PFSK-1 (cell line): ENCODE data around the gene SEMA4D.

Experiments
- FOXP2 ChIP-seq: optimal IDR thresholded peaks from 2 replicates; pipeline ENCODE3; 2011; ENCODE audit warnings: borderline replicate concordance, control low read depth, inconsistent platforms; ENCODE audit not compliant: insufficient read depth; ENCODE audit errors: extremely low read length, extremely low read depth
- POLR2AphosphoS5 ChIP-seq: IDR thresholded peaks from 2 replicates; pipeline ENCODE4 v1.6.1; 2012; ENCODE audit warnings: low read depth, mild to moderate bottlenecking, control low read depth, low read length, moderate library complexity
- SIN3A ChIP-seq: IDR thresholded peaks from 2 replicates; pipeline ENCODE4 v1.6.1; 2012; ENCODE audit warnings: mild to moderate bottlenecking, low read length, moderate library complexity, borderline replicate concordance; ENCODE audit not compliant: insufficient read depth
- TAF1 ChIP-seq: IDR thresholded peaks from 2 replicates; pipeline ENCODE4 v1.6.1; 2012; ENCODE audit warnings: low read length, control low read depth, borderline replicate concordance; ENCODE audit not compliant: insufficient read depth
- TF ChIP-seq, protein P1 (sequence below), 2 experiments: IDR thresholded peaks; 2 replicates each; pipeline versions ENCODE4 v1.6.1 to v1.8.0; 2011 to 2012; ENCODE audit warnings: low read depth in 2 of 2, low read length in 2 of 2, control low read depth in 1 of 2, inconsistent platforms in 1 of 2, mild to moderate bottlenecking in 1 of 2, moderate library complexity in 1 of 2; ENCODE audit not compliant: insufficient read depth in 1 of 2

SEMA4D gene

DNA sequence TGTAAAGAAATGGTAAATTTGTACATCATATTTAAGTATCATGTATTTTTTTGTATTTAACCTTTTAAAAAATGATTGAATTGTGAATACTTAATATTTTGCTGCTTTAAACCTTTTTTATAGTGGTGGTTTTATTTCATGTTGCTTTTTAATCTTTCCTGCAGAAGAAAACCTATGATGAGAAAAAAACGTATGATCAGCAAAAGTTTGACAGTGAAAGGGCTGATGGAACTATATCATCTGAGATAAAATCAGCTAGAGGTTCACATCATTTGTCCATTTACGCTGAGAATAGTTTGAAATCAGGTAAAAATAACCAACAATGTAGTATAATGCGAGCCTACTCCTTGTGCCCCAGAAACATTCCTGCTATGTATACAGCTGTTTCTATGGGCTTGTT is 172.2 kb downstream of the SEMA4D start:
- TF ChIP-seq, protein P1, sequence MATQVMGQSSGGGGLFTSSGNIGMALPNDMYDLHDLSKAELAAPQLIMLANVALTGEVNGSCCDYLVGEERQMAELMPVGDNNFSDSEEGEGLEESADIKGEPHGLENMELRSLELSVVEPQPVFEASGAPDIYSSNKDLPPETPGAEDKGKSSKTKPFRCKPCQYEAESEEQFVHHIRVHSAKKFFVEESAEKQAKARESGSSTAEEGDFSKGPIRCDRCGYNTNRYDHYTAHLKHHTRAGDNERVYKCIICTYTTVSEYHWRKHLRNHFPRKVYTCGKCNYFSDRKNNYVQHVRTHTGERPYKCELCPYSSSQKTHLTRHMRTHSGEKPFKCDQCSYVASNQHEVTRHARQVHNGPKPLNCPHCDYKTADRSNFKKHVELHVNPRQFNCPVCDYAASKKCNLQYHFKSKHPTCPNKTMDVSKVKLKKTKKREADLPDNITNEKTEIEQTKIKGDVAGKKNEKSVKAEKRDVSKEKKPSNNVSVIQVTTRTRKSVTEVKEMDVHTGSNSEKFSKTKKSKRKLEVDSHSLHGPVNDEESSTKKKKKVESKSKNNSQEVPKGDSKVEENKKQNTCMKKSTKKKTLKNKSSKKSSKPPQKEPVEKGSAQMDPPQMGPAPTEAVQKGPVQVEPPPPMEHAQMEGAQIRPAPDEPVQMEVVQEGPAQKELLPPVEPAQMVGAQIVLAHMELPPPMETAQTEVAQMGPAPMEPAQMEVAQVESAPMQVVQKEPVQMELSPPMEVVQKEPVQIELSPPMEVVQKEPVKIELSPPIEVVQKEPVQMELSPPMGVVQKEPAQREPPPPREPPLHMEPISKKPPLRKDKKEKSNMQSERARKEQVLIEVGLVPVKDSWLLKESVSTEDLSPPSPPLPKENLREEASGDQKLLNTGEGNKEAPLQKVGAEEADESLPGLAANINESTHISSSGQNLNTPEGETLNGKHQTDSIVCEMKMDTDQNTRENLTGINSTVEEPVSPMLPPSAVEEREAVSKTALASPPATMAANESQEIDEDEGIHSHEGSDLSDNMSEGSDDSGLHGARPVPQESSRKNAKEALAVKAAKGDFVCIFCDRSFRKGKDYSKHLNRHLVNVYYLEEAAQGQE (IDR thresholded peaks at IDR 0.05; ENCODE audit: insufficient read depth in 1 of 2, low read depth in 2 of 2, low read length in 2 of 2): no peak
- no peak for TF ChIP-seq SIN3A
- no peak for TF ChIP-seq FOXP2
- TF ChIP-seq TAF1: no peak
- TF ChIP-seq POLR2AphosphoS5: no peak

DNA sequence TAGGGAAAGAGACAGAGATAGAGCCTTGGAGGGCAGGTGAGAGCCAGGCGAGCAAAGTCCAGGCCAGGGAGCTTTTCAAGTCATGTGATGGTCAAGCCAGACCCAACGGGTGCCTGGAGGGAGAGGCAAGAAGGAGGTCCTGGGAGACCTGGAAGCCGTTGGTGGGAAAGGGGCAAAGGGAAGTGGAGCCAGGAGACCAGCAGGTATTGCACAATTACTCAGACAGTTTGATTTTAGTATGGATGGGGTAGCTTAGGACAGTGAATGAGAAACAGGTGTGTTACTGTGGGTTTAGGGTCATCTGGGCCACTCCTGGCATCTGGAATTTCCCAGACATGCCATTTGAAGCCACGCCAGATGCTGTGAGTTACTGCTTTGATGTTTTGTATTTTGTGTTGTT is 174.5 kb downstream of the SEMA4D start:
- TF ChIP-seq FOXP2 (no peak), POLR2AphosphoS5 (no peak), SIN3A (no peak), TAF1 (no peak)
- TF ChIP-seq, protein P1 (IDR thresholded peaks at IDR 0.05; ENCODE audit: insufficient read depth in 1 of 2, low read depth in 2 of 2, low read length in 2 of 2): no peak

DNA sequence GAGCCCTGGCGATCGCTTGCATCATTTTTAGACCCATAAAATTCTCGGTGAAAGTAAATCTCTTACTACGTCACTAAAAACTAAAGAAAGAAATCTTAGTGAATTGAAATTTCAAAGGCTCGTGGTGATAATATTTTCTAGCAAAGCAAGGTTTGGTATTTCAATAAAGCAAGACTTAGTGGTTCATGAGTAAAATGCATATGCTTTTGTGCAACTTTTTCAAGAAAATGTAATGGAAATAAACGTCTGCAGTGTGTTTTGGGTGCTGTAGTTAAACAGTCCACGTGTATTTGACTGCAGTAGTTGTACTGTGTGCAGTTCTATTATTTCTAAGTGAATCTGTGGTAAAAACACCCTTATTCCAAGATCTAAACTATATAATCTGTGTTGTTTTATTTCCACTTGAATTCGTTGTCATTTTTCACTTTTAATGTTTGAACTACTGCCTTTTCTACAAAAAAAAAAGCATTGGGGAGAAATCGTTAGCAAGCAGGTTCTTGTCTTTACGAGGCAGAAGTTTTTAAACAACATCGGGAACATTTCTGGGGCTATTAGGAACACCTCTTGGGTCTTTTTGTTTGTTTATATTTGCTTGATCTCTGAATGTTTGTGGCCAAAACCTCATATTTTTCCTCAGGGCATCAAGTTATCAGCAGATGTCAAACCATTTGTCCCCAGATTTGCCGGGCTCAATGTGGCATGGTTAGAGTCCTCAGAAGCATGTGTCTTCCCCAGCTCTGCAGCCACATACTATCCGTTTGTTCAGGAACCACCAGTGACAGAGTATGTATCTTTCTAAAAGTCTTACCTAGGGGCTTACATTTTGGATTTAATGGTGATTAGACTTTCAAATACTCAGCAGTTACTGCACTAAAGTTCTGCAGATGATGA is 178.7 kb downstream of the SEMA4D start:
- TF ChIP-seq FOXP2 (no peak), TAF1 (no peak), POLR2AphosphoS5 (no peak), SIN3A (no peak)
- TF ChIP-seq, protein P1 (IDR thresholded peaks at IDR 0.05; ENCODE audit: insufficient read depth in 1 of 2, low read depth in 2 of 2, low read length in 2 of 2): no peak

DNA sequence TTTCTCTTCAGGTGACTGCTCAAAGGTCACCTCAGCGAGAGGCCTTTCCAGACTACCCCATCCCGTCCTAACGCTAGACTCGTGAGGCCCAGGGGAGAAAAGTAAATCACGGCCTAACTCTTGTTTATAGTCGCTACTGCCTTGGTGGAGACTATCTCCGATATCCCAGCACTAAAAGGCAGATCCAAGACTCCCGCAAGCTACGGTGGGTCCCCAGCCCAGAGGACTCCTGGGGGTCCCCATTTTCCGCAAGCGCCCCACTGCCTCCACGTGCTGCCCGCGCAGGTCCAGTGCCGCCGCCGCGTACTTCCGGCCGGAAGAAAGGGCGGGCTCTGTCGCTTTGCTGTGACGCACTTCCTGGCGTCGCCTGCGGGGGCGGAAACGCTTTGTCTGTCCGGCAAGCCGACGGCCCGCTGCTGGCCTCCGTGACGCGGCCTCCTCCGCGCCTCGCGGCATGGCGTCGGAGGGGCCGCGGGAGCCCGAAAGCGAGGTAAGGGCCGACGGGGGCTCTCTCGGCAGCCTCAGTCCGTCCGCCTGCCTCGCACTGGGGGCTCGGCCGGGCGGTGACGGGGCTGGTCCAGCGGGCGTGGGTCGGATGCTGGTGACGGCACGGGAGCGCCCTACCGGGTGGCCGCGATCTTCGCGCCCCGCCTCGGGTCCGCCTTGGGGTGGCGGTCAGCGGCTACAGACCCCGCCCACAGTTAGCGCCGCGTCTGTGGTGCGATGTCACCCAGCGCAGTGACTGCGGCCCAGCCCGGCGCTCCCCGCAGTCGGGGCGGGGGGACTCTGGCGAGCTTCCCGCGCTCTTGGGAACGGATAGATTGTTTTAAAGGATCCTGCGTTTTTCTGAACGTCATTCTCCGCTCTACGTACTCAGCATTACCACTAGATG is 179.5 kb downstream of the SEMA4D start, which contains the start of gene SECISBP2:
Gene SECISBP2 (plus strand): TSS at position 378 of the 892 bp plus-strand sequence. CDS start 77 bp downstream, at position 455.
- peak; percentile 95 for TF ChIP-seq POLR2AphosphoS5
- TF ChIP-seq FOXP2: no peak
- peak; percentile 89; the same call in 1 of the 2 replicates for TF ChIP-seq SIN3A
- TF ChIP-seq TAF1: peak; percentile 77; the same call in 1 of the 2 replicates
- TF ChIP-seq, protein P1 (IDR thresholded peaks at IDR 0.05; ENCODE audit: insufficient read depth in 1 of 2, low read depth in 2 of 2, low read length in 2 of 2): peak; percentile 46 to 60; a peak in 1 of 4 replicates
